Mononuclear cell (primary cell): ENCODE data around the gene PARP4. TPM values are rescaled to one million over a fixed set of nuclear protein-coding genes. Genes with fewer than 3 reads are reported as not detected.
A peak's percentile ranks its signal among the peaks of the same experiment; 100 is the strongest.
"Not testable (repeated sequence)": the region's sequence is repeated elsewhere in the genome, so short reads cannot be mapped to it uniquely, and the experiment has no call there.

Experiments
- H3K27me3 ChIP-seq: 2 replicates; pipeline ENCODE4 v1.6.0; 2011; ENCODE audit warnings: low read length, control low read depth; ENCODE audit not compliant: insufficient read depth
- H3K4me1 ChIP-seq: 2 replicates; pipeline ENCODE4 v1.5.1; 2011; ENCODE audit warnings: mild to moderate bottlenecking, low read length, control low read depth; ENCODE audit not compliant: insufficient read depth
- H3K4me3 ChIP-seq: 2 replicates; pipeline ENCODE4 v1.5.1; 2011; ENCODE audit warnings: mild to moderate bottlenecking, low read length, moderate library complexity
- H3K9me3 ChIP-seq: 2 replicates; pipeline ENCODE4 v1.5.1; 2011; ENCODE audit warnings: low read depth, mild to moderate bottlenecking, control low read depth, low read length
- total RNA-seq: library from RNA; depleted of rRNA; stranded (reverse); fragments of >200 nt; gene quantifications from one replicate; pipeline ENCODE4 v1.2.3, GENCODE V29; 2012

PARP4 gene
- total RNA-seq, 1 donor = 41.1 TPM

- no peaks in the 10 kb centered on the region for H3K9me3 ChIP-seq
- no peaks in the 10 kb centered on the region for H3K27me3 ChIP-seq
- no peak overlapping the region for H3K4me3 ChIP-seq
- H3K4me1 ChIP-seq = peaks cover 7% of the 10 kb centered on the region
These were observed 4.3 kb upstream of the PARP4 start for GRCh38 chr13:24516919-24517318.

- H3K9me3 ChIP-seq = no peaks in the 10 kb centered on the region
- peak overlapping the region; percentile 98 for H3K4me3 ChIP-seq
- no peaks in the 10 kb centered on the region for H3K27me3 ChIP-seq
- H3K4me1 ChIP-seq = peaks cover 26% of the 10 kb centered on the region
These were observed 283 bp upstream of the PARP4 start for GRCh38 chr13:24512908-24513213.

- Histone ChIP-seq H3K4me1 (peaks cover 26% of the 10 kb centered on the region), H3K27me3 (no peaks in the 10 kb centered on the region), H3K9me3 (no peaks in the 10 kb centered on the region), H3K4me3 (peak overlapping the region; percentile 98)
These were observed 772 bp downstream of the PARP4 start for GRCh38 chr13:24511816-24512196.

- peaks cover 27% of the 10 kb centered on the region for H3K4me1 ChIP-seq
- no peaks in the 10 kb centered on the region for H3K9me3 ChIP-seq
- H3K27me3 ChIP-seq = no peaks in the 10 kb centered on the region
- H3K4me3 ChIP-seq = peak overlapping the region; percentile 98
These were observed 1.4 kb downstream of the PARP4 start for GRCh38 chr13:24511019-24511815.

- no peaks in the 10 kb centered on the region for H3K9me3 ChIP-seq
- H3K4me3 ChIP-seq = no peak overlapping the region
- no peaks in the 10 kb centered on the region for H3K27me3 ChIP-seq
- H3K4me1 ChIP-seq = peaks cover 35% of the 10 kb centered on the region
These were observed 5.8 kb downstream of the PARP4 start for GRCh38 chr13:24506698-24507335.

- not testable (repeated sequence) for H3K27me3 ChIP-seq, H3K4me3 ChIP-seq, H3K9me3 ChIP-seq
- H3K4me1 ChIP-seq = peaks cover 32% of the 10 kb centered on the region
These were observed 6.3 kb downstream of the PARP4 start for GRCh38 chr13:24506283-24506682.

GRCh38 chr13:24505756-24506155 lies 6.8 kb downstream of the PARP4 start:
- no peaks in the 10 kb centered on the region for H3K9me3 ChIP-seq
- H3K4me1 ChIP-seq = peaks cover 27% of the 10 kb centered on the region
- no peak overlapping the region for H3K4me3 ChIP-seq
- no peaks in the 10 kb centered on the region for H3K27me3 ChIP-seq

GRCh38 chr13:24505256-24505655 lies 7.3 kb downstream of the PARP4 start:
- Histone ChIP-seq H3K4me1 (peaks cover 22% of the 10 kb centered on the region), H3K27me3 (no peaks in the 10 kb centered on the region), H3K9me3 (no peaks in the 10 kb centered on the region), H3K4me3 (no peak overlapping the region)

GRCh38 chr13:24503379-24503696 lies 9.2 kb downstream of the PARP4 start:
- Histone ChIP-seq H3K9me3 (no peaks in the 10 kb centered on the region), H3K27me3 (no peaks in the 10 kb centered on the region), H3K4me1 (peaks cover 16% of the 10 kb centered on the region), H3K4me3 (no peak overlapping the region)

GRCh38 chr13:24502533-24503378 lies 9.8 kb downstream of the PARP4 start:
- Histone ChIP-seq H3K9me3 (no peaks in the 10 kb centered on the region), H3K27me3 (no peaks in the 10 kb centered on the region), H3K4me1 (peaks cover 16% of the 10 kb centered on the region), H3K4me3 (no peak overlapping the region)

- peaks cover 13% of the 10 kb centered on the region for H3K4me1 ChIP-seq
- no peaks in the 10 kb centered on the region for H3K27me3 ChIP-seq
- H3K4me3 ChIP-seq = no peak overlapping the region
- H3K9me3 ChIP-seq = no peaks in the 10 kb centered on the region
These were observed 11.6 kb downstream of the PARP4 start for GRCh38 chr13:24500977-24501376.

- no peaks in the 10 kb centered on the region for H3K4me1 ChIP-seq
- no peak overlapping the region for H3K4me3 ChIP-seq
- no peaks in the 10 kb centered on the region for H3K9me3 ChIP-seq
- H3K27me3 ChIP-seq = no peaks in the 10 kb centered on the region
These were observed 14.8 kb downstream of the PARP4 start for GRCh38 chr13:24497742-24498141.

- not testable (repeated sequence) for H3K4me1 ChIP-seq, H3K27me3 ChIP-seq, H3K4me3 ChIP-seq, H3K9me3 ChIP-seq
These were observed 16.3 kb downstream of the PARP4 start for GRCh38 chr13:24496295-24496694.

- H3K9me3 ChIP-seq = no peaks in the 10 kb centered on the region
These were observed 17.3 kb downstream of the PARP4 start for GRCh38 chr13:24495151-24495729.

GRCh38 chr13:24493356-24493755 lies 19.2 kb downstream of the PARP4 start:
- H3K9me3 ChIP-seq = no peaks in the 10 kb centered on the region
- no peak overlapping the region for H3K4me3 ChIP-seq
- no peaks in the 10 kb centered on the region for H3K27me3 ChIP-seq
- H3K4me1 ChIP-seq = no peaks in the 10 kb centered on the region

More at GRCh38 chr13:24495151-24495729, 17.3 kb downstream of the PARP4 start:
- H3K4me1 ChIP-seq = no peaks in the 10 kb centered on the region
- H3K27me3 ChIP-seq = no peaks in the 10 kb centered on the region
- H3K4me3 ChIP-seq = no peak overlapping the region
